ENCODE results near the gene TESPA1. TPM values are rescaled to one million over a fixed set of nuclear protein-coding genes. Genes with fewer than 3 reads are reported as not detected.

The TESPA1 gene
- total and polyA plus RNA-seq, 9 of the 15 experiments (the other 6 are each of a cell fraction or from before 2014, with no cell fraction given), result 0.72 to 7.1 (median 2.4) TPM

DNA sequence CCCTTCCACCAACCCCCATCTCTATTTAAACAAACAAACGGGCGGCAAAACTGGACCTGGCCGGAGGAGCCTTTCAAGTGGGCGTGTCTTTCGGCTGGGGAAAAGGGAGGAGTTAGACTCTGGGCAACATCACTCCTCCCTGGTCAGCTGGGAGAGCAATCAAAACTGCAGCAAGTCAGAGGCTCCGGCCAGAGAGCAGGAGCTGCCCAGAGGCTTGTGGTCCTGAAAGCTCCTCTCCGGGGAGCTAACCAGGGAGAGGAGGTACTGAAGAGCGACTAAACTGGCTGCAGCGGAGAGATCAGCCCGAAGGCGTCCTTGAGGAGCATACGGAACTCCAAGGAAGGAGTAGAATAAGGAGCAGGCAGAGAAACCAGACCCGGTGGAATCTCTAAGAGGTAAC, 35.2 kb upstream of the TESPA1 start, which contains the start of gene NEUROD4 (continued):
- TF ChIP-seq, protein P1, sequence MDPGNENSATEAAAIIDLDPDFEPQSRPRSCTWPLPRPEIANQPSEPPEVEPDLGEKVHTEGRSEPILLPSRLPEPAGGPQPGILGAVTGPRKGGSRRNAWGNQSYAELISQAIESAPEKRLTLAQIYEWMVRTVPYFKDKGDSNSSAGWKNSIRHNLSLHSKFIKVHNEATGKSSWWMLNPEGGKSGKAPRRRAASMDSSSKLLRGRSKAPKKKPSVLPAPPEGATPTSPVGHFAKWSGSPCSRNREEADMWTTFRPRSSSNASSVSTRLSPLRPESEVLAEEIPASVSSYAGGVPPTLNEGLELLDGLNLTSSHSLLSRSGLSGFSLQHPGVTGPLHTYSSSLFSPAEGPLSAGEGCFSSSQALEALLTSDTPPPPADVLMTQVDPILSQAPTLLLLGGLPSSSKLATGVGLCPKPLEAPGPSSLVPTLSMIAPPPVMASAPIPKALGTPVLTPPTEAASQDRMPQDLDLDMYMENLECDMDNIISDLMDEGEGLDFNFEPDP (CRISPR knock-in tag; IDR thresholded peaks at IDR 0.05), result no peak
- TF ChIP-seq GATAD2A (IDR thresholded peaks at IDR 0.05), result no peak
- TF ChIP-seq, protein P2, sequence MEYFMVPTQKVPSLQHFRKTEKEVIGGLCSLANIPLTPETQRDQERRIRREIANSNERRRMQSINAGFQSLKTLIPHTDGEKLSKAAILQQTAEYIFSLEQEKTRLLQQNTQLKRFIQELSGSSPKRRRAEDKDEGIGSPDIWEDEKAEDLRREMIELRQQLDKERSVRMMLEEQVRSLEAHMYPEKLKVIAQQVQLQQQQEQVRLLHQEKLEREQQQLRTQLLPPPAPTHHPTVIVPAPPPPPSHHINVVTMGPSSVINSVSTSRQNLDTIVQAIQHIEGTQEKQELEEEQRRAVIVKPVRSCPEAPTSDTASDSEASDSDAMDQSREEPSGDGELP (CRISPR knock-in tag; IDR thresholded peaks at IDR 0.05; ENCODE audit: borderline replicate concordance), result peak; percentile 98
- TF ChIP-seq, protein P3, sequence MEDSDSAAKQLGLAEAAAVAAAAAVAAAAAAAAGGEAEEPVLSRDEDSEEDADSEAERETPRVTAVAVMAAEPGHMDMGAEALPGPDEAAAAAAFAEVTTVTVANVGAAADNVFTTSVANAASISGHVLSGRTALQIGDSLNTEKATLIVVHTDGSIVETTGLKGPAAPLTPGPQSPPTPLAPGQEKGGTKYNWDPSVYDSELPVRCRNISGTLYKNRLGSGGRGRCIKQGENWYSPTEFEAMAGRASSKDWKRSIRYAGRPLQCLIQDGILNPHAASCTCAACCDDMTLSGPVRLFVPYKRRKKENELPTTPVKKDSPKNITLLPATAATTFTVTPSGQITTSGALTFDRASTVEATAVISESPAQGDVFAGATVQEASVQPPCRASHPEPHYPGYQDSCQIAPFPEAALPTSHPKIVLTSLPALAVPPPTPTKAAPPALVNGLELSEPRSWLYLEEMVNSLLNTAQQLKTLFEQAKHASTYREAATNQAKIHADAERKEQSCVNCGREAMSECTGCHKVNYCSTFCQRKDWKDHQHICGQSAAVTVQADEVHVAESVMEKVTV (CRISPR knock-in tag; IDR thresholded peaks at IDR 0.05), result no peak
- TF ChIP-seq, protein P4, sequence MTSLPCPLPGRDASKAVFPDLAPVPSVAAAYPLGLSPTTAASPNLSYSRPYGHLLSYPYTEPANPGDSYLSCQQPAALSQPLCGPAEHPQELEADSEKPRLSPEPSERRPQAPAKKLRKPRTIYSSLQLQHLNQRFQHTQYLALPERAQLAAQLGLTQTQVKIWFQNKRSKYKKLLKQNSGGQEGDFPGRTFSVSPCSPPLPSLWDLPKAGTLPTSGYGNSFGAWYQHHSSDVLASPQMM (CRISPR knock-in tag; IDR thresholded peaks at IDR 0.05), result no peak
- no peak for TF ChIP-seq TEAD2 (tag; IDR thresholded peaks at IDR 0.05)
- TF ChIP-seq NFYB (IDR thresholded peaks at IDR 0.05; ENCODE audit: extremely low read depth, insufficient read length), result peak; percentile 7
- TF ChIP-seq NCOA1 (IDR thresholded peaks at IDR 0.05; ENCODE audit: low read depth), result peak; percentile 97
- TF ChIP-seq, protein P5, sequence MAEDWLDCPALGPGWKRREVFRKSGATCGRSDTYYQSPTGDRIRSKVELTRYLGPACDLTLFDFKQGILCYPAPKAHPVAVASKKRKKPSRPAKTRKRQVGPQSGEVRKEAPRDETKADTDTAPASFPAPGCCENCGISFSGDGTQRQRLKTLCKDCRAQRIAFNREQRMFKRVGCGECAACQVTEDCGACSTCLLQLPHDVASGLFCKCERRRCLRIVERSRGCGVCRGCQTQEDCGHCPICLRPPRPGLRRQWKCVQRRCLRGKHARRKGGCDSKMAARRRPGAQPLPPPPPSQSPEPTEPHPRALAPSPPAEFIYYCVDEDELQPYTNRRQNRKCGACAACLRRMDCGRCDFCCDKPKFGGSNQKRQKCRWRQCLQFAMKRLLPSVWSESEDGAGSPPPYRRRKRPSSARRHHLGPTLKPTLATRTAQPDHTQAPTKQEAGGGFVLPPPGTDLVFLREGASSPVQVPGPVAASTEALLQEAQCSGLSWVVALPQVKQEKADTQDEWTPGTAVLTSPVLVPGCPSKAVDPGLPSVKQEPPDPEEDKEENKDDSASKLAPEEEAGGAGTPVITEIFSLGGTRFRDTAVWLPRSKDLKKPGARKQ (CRISPR knock-in tag; IDR thresholded peaks at IDR 0.05), result no peak
- no peak for TF ChIP-seq HNRNPUL1 (IDR thresholded peaks at IDR 0.05; ENCODE audit: low read length)
- no peak for TF ChIP-seq FOXM1 (IDR thresholded peaks at IDR 0.05; ENCODE audit: low read depth)
- TF ChIP-seq FOXM1 (CRISPR knock-in tag; IDR thresholded peaks at IDR 0.05; ENCODE audit: low read depth), result no peak
- TF ChIP-seq ZNF77 (CRISPR knock-in tag; IDR thresholded peaks at IDR 0.05), result no peak
- TF ChIP-seq, protein P6, sequence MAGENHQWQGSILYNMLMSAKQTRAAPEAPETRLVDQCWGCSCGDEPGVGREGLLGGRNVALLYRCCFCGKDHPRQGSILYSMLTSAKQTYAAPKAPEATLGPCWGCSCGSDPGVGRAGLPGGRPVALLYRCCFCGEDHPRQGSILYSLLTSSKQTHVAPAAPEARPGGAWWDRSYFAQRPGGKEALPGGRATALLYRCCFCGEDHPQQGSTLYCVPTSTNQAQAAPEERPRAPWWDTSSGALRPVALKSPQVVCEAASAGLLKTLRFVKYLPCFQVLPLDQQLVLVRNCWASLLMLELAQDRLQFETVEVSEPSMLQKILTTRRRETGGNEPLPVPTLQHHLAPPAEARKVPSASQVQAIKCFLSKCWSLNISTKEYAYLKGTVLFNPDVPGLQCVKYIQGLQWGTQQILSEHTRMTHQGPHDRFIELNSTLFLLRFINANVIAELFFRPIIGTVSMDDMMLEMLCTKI (IDR thresholded peaks at IDR 0.05; ENCODE audit: partially characterized antibody), result no peak
- TF ChIP-seq ZNF561 (CRISPR knock-in tag; conservative IDR thresholded peaks at IDR 0.05), result no peak
- no peak for TF ChIP-seq FOXJ2 (tag; IDR thresholded peaks at IDR 0.05)
- no peak for TF ChIP-seq SRSF3 (IDR thresholded peaks at IDR 0.05; ENCODE audit: insufficient read depth, low read length)
- TF ChIP-seq ZNF780A (CRISPR knock-in tag; IDR thresholded peaks at IDR 0.05), result no peak
- TF ChIP-seq, protein P7, sequence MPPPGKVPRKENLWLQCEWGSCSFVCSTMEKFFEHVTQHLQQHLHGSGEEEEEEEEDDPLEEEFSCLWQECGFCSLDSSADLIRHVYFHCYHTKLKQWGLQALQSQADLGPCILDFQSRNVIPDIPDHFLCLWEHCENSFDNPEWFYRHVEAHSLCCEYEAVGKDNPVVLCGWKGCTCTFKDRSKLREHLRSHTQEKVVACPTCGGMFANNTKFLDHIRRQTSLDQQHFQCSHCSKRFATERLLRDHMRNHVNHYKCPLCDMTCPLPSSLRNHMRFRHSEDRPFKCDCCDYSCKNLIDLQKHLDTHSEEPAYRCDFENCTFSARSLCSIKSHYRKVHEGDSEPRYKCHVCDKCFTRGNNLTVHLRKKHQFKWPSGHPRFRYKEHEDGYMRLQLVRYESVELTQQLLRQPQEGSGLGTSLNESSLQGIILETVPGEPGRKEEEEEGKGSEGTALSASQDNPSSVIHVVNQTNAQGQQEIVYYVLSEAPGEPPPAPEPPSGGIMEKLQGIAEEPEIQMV (tag; conservative IDR thresholded peaks at IDR 0.05; ENCODE audit: low read depth), result no peak
- TF ChIP-seq KDM2B (CRISPR knock-in tag; IDR thresholded peaks at IDR 0.05), result no peak
- TF ChIP-seq ZNF212 (CRISPR knock-in tag; IDR thresholded peaks at IDR 0.05), result no peak
